ENCODE data around the gene SPINDOC. TPM values are rescaled to one million over a fixed set of nuclear protein-coding genes. Genes with fewer than 3 reads are reported as not detected.

The SPINDOC gene
- total and polyA plus RNA-seq, 12 donors, result 7.0 to 13.2 (median 9.6) TPM

- DNase-seq (no peak), ATAC-seq (no peak)
- peaks cover 0 to 14% (median 0%) of the 10 kb centered on the region in 9 donors for H3K36me3 ChIP-seq
- H3K4me3 ChIP-seq, result peak overlapping the region in 5 of 10 donors; percentile 79 to 97 (median 93)
- H3K9me3 ChIP-seq, result no peaks in the 10 kb centered on the region
- no peaks in the 10 kb centered on the region for H3K27me3 ChIP-seq
- intact Hi-C loops (cut with DNase I), result loop anchor here (1.0 to 5.0 kb wide), 15 partner anchors 35 to 1445 kb away; partner anchors contain the start of gene ZFTA (in 1 of the 10)
- peak overlapping the region; percentile 70 to 95 (median 86) for H3K27ac ChIP-seq
- TF ChIP-seq, protein P1, sequence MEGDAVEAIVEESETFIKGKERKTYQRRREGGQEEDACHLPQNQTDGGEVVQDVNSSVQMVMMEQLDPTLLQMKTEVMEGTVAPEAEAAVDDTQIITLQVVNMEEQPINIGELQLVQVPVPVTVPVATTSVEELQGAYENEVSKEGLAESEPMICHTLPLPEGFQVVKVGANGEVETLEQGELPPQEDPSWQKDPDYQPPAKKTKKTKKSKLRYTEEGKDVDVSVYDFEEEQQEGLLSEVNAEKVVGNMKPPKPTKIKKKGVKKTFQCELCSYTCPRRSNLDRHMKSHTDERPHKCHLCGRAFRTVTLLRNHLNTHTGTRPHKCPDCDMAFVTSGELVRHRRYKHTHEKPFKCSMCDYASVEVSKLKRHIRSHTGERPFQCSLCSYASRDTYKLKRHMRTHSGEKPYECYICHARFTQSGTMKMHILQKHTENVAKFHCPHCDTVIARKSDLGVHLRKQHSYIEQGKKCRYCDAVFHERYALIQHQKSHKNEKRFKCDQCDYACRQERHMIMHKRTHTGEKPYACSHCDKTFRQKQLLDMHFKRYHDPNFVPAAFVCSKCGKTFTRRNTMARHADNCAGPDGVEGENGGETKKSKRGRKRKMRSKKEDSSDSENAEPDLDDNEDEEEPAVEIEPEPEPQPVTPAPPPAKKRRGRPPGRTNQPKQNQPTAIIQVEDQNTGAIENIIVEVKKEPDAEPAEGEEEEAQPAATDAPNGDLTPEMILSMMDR (IDR thresholded peaks at IDR 0.05), result no peak
- peaks cover 17 to 47% (median 43%) of the 10 kb centered on the region in 9 donors for H3K4me1 ChIP-seq
- WGBS, 2 donors, result 42 to 43% methylated on average over 5 of the region's 5 CpGs
These were observed 24.5 kb downstream of the SPINDOC start for GRCh38 chr11:63837739-63838138.

- Histone ChIP-seq H3K9me3 (no peaks in the 10 kb centered on the region), H3K27ac (peak overlapping the region; percentile 70 to 95 (median 86)), H3K36me3 (peaks cover 0 to 19% (median 0%) of the 10 kb centered on the region in 9 donors), H3K27me3 (no peaks in the 10 kb centered on the region), H3K4me3 (peak overlapping the region in 9 of 10 donors; percentile 75 to 97 (median 93)), H3K4me1 (peaks cover 17 to 52% (median 47%) of the 10 kb centered on the region in 9 donors)
- intact Hi-C loops (cut with DNase I), result loop anchor here in 7 of 10 donors (1.0 to 5.0 kb wide), 11 partner anchors 34 to 1444 kb away; partner anchors contain the start of gene ZFTA (in 1 of the 7)
- DNase-seq (peak in 1 of 2 donors; percentile 37), ATAC-seq (peak in 4 of 8 donors; percentile 3 to 18 (median 12))
- WGBS, 2 donors, result 21 to 29% methylated on average over 18 of the region's 18 CpGs
- TF ChIP-seq, protein P1 (IDR thresholded peaks at IDR 0.05), result no peak
These were observed 25.0 kb downstream of the SPINDOC start for GRCh38 chr11:63838150-63838677.

- no peaks in the 10 kb centered on the region for H3K9me3 ChIP-seq
- H3K27ac ChIP-seq, result peak within 1 kb of the TSS; percentile 70 to 95 (median 86)
- TF ChIP-seq, protein P1 (IDR thresholded peaks at IDR 0.05), result no peak
- peak; percentile 98 to 99 for DNase-seq
- H3K36me3 ChIP-seq, result peaks cover 0 to 26% (median 0%) of the 10 kb centered on the region in 9 donors
- intact Hi-C loops (cut with DNase I), result loop anchor here in 7 of 10 donors (1.0 to 5.0 kb wide), 11 partner anchors 33 to 1443 kb away; partner anchors contain the start of gene ZFTA (in 1 of the 7)
- H3K4me3 ChIP-seq, result peak within 1 kb of the TSS; percentile 54 to 97 (median 92)
- peak; percentile 90 to 96 (median 94) for ATAC-seq
- H3K27me3 ChIP-seq, result no peaks in the 10 kb centered on the region
- H3K4me1 ChIP-seq, result peaks cover 17 to 59% (median 53%) of the 10 kb centered on the region in 9 donors
- WGBS, 2 donors, result 0 to 1% methylated on average over 92 to 100 of the region's 100 CpGs
These were observed 25.6 kb downstream of the SPINDOC start, which contains the start of gene MARK2 for GRCh38 chr11:63838678-63839507. Gene MARK2 (plus strand): TSS chr11:63839110. CDS start chr11:63839507, 397 bp downstream.
